Colonic mucosa (tissue), 4 donors: ENCODE measurements around the gene BRD7. TPM values are rescaled to one million over a fixed set of nuclear protein-coding genes. Genes with fewer than 3 reads are reported as not detected.

Experiments used
- DNase-seq: peaks from one replicate; pipeline ENCODE4 v3.0.0-alpha.2; 2020
- H3K27ac ChIP-seq: fragments of 200-600 bp; one replicate; pipeline ENCODE4 v1.8.0; 2021
- H3K27me3 ChIP-seq: fragments of 200-600 bp; one replicate; pipeline ENCODE4 v1.8.0; 2021
- H3K36me3 ChIP-seq: fragments of 200-600 bp; one replicate; pipeline ENCODE4 v1.8.0; 2021
- H3K4me1 ChIP-seq: fragments of 200-600 bp; one replicate; pipeline ENCODE4 v1.8.0; 2021; ENCODE audit warnings: mild to moderate bottlenecking
- H3K4me3 ChIP-seq: fragments of 200-600 bp; one replicate; pipeline ENCODE4 v1.8.0; 2021
- H3K9ac ChIP-seq, 2 donors: one replicate each; pipeline ENCODE4 v1.7.0; 2013; ENCODE audit warnings: control low read depth in 2 of 2, low read depth in 2 of 2, low read length in 2 of 2
- H3K9me3 ChIP-seq: fragments of 200-600 bp; one replicate; pipeline ENCODE4 v1.8.0; 2021
- CTCF ChIP-seq: fragments of 200-600 bp; IDR thresholded peaks from one replicate; pipeline ENCODE4 v1.8.0; 2022; ENCODE audit warnings: antibody characterized with exemption, mild to moderate bottlenecking
- intact Hi-C: fragments of 100-400 bp; cut with DNase I; formaldehyde crosslinking; loops from one replicate; pipeline ENCODE4 v1.14.1; 2022
- total RNA-seq, 2 donors: library from RNA; stranded (reverse); fragmentation: NEBNext Ultra II Directional in 1 of 2; extraction: Animal tissue kit (Norgen Biotek cat#: 25700) in 1 of 2; gene quantifications; one replicate each; pipeline ENCODE4 v1.2.1, GENCODE V29; 2021
- donor health status: healthy.
- donor health status: DM: no; HTN: no; CAD: no.
- donor health status: DM: no; HTN: no; CAD: no.

BRD7 gene
- total RNA-seq, 2 donors from 2014 or later: 69.9 to 76.3 TPM

GRCh38 chr16:50316848-50317630, 51.7 kb downstream of the BRD7 start:
- intact Hi-C loops: no loop called here
- no peaks in the 10 kb centered on the region for H3K27me3 ChIP-seq
- H3K36me3 ChIP-seq: peaks cover 4% of the 10 kb centered on the region
- H3K9ac ChIP-seq: no peak overlapping the region
- H3K27ac ChIP-seq: no peak overlapping the region
- no peak overlapping the region for H3K4me3 ChIP-seq
- no peak for TF ChIP-seq CTCF
- no peaks in the 10 kb centered on the region for H3K9me3 ChIP-seq
- H3K4me1 ChIP-seq: no peaks in the 10 kb centered on the region
- DNase-seq: no peak

- no peak overlapping the region for H3K4me3 ChIP-seq
- H3K4me1 ChIP-seq: no peaks in the 10 kb centered on the region
- TF ChIP-seq CTCF: no peak
- H3K27ac ChIP-seq: no peak overlapping the region
- no peak overlapping the region for H3K9ac ChIP-seq
- DNase-seq: no peak
- peaks cover 4% of the 10 kb centered on the region for H3K36me3 ChIP-seq
- H3K27me3 ChIP-seq: no peaks in the 10 kb centered on the region
- H3K9me3 ChIP-seq: no peaks in the 10 kb centered on the region
- intact Hi-C loops: no loop called here
Observed at GRCh38 chr16:50316102-50316847, 52.5 kb downstream of the BRD7 start.

- H3K4me1 ChIP-seq: no peaks in the 10 kb centered on the region
- no peak overlapping the region for H3K9ac ChIP-seq
- intact Hi-C loops: no loop called here
- H3K27ac ChIP-seq: no peak overlapping the region
- TF ChIP-seq CTCF: no peak
- no peak overlapping the region for H3K4me3 ChIP-seq
- H3K36me3 ChIP-seq: peaks cover 4% of the 10 kb centered on the region
- H3K9me3 ChIP-seq: no peaks in the 10 kb centered on the region
- no peaks in the 10 kb centered on the region for H3K27me3 ChIP-seq
- no peak for DNase-seq
Observed at GRCh38 chr16:50315346-50315997, 53.3 kb downstream of the BRD7 start.

- H3K36me3 ChIP-seq: no peaks in the 10 kb centered on the region
- no peak for TF ChIP-seq CTCF
- intact Hi-C loops: no loop called here
- no peak overlapping the region for H3K27ac ChIP-seq
- no peak overlapping the region for H3K4me3 ChIP-seq
- H3K9me3 ChIP-seq: no peaks in the 10 kb centered on the region
- no peak overlapping the region for H3K9ac ChIP-seq
- no peaks in the 10 kb centered on the region for H3K4me1 ChIP-seq
- no peaks in the 10 kb centered on the region for H3K27me3 ChIP-seq
- DNase-seq: no peak
Observed at GRCh38 chr16:50314665-50315064, 54.1 kb downstream of the BRD7 start.

GRCh38 chr16:50313596-50314478, 55.0 kb downstream of the BRD7 start:
- intact Hi-C loops: no loop called here
- no peak overlapping the region for H3K9ac ChIP-seq
- no peak for TF ChIP-seq CTCF
- no peaks in the 10 kb centered on the region for H3K9me3 ChIP-seq
- H3K27ac ChIP-seq: no peak overlapping the region
- no peaks in the 10 kb centered on the region for H3K27me3 ChIP-seq
- no peak overlapping the region for H3K4me3 ChIP-seq
- DNase-seq: no peak
- no peaks in the 10 kb centered on the region for H3K4me1 ChIP-seq
- H3K36me3 ChIP-seq: no peaks in the 10 kb centered on the region
